ENCODE results near the gene ABCA2. TPM values are rescaled to one million over a fixed set of nuclear protein-coding genes. Genes with fewer than 3 reads are reported as not detected.
A peak's percentile ranks its signal among the peaks of the same experiment; 100 is the strongest.

ABCA2 gene, protein sequence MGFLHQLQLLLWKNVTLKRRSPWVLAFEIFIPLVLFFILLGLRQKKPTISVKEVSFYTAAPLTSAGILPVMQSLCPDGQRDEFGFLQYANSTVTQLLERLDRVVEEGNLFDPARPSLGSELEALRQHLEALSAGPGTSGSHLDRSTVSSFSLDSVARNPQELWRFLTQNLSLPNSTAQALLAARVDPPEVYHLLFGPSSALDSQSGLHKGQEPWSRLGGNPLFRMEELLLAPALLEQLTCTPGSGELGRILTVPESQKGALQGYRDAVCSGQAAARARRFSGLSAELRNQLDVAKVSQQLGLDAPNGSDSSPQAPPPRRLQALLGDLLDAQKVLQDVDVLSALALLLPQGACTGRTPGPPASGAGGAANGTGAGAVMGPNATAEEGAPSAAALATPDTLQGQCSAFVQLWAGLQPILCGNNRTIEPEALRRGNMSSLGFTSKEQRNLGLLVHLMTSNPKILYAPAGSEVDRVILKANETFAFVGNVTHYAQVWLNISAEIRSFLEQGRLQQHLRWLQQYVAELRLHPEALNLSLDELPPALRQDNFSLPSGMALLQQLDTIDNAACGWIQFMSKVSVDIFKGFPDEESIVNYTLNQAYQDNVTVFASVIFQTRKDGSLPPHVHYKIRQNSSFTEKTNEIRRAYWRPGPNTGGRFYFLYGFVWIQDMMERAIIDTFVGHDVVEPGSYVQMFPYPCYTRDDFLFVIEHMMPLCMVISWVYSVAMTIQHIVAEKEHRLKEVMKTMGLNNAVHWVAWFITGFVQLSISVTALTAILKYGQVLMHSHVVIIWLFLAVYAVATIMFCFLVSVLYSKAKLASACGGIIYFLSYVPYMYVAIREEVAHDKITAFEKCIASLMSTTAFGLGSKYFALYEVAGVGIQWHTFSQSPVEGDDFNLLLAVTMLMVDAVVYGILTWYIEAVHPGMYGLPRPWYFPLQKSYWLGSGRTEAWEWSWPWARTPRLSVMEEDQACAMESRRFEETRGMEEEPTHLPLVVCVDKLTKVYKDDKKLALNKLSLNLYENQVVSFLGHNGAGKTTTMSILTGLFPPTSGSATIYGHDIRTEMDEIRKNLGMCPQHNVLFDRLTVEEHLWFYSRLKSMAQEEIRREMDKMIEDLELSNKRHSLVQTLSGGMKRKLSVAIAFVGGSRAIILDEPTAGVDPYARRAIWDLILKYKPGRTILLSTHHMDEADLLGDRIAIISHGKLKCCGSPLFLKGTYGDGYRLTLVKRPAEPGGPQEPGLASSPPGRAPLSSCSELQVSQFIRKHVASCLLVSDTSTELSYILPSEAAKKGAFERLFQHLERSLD (N-terminal part only)
- total RNA-seq (2014; rRNA removed; shearing (Covaris generic)) (14.2 and 16.0 TPM in 2 replicates), polyA plus RNA-seq (2016; fragmentation: Nextera tagmentation; extraction: Ambion mirVana) (5.6 and 7.0 TPM in 2 replicates)
- long read RNA-seq, partial matches to known transcripts: 0 of 1 reads
- long read RNA-seq, other reads (novel, unspliced or antisense): 1 of 1 reads

DNA sequence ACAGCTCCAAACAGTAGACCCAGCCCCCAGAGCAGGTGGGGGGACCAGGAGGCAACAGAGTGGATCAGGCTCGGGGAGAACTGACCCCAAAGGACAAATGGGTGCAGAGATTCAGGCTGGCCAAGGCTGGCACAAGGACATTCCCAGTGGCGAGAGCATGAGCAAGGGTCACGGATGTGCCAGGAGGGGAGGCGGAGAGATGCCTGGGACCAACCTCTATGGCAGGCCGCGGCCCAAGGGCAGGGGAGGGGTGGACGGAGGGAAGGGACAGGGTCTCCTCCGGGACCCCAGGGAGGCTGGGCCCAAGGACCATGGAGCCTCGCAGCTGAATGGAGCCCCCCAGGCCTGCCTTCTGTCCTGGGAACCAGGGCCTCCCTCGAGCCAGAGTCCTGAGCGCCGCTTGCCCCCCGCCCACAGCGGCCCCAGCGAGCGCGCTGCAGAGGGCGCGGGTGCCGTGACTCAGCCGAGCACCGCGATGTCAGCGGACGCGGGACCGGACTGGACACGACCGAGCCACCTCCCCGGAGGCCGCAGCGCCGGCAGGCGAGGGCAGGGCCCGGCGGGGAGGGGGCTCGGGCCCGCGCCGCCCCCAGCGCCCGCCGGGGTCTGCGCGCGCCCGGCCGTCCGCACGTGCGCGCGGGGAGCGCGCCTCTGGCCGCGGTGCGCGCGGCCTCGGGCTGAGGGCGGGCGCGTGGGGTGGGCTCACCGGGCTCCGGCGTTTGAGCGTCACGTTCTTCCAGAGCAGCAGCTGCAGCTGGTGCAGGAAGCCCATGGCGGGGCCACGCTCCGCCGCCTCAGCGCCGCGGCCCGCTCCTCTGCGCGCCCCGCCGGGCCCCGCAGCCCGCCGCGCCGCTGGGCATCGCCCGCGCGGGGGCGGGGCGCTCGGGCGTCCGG, at the start of gene ABCA2:
Gene ABCA2 (minus strand): TSS at position 869 of the 894 bp plus-strand sequence. CDS start 97 bp downstream, at position 772.
- Histone ChIP-seq H3K9me2 (ENCODE audit: insufficient read depth) (no peaks in the 10 kb centered on the region), H3F3A (replicated peaks; ENCODE audit: low read depth) (0 out of 2 replicates have a peak, but pooled peaks cover 3% of the 10 kb centered on the region), H3K4me3 (peak within 1 kb of the TSS; percentile 75), H3K4me1 (ENCODE audit: insufficient read depth) (0 out of 2 replicates have a peak, but pooled peaks cover 3% of the 10 kb centered on the region), H3K4me2 (peak within 1 kb of the TSS; percentile 86), H4K20me1 (replicated peaks; ENCODE audit: insufficient read depth) (no peaks in the 10 kb centered on the region), H2AFZ (peak within 1 kb of the TSS; percentile 90), H3K27ac (ENCODE audit: low read depth) (no peak within 1 kb of the TSS), H3K36me3 (ENCODE audit: insufficient read depth) (no peaks in the 10 kb centered on the region), H3K79me2 (replicated peaks; ENCODE audit: insufficient read depth) (no peaks in the 10 kb centered on the region), H3K27me3 (ENCODE audit: insufficient read depth) (peaks cover 21% of the 10 kb centered on the region)
- Mint-ChIP-seq H3K9me3 (no peaks in the 10 kb centered on the region), H3K4me1 (no peaks in the 10 kb centered on the region; the same call in 2 of the 3 replicates), H3K27me3 (ENCODE audit: insufficient read depth, low read depth, poor library complexity) (peaks cover 27% of the 10 kb centered on the region), H3K36me3 (ENCODE audit: low read depth) (no peaks in the 10 kb centered on the region), H3K4me3 (peak within 1 kb of the TSS; percentile 75), H3K27ac (no peak within 1 kb of the TSS)
- peak; percentile 48 for DNase-seq (ENCODE audit: low spot score)
- peak; percentile 1; the same call in 1 of the 3 replicates for ATAC-seq
- no peak for TF ChIP-seq POLR2AphosphoS5 (IDR thresholded peaks at IDR 0.05; ENCODE audit: low read depth)
- no peak for TF ChIP-seq ZNF462 (CRISPR knock-in tag; IDR thresholded peaks at IDR 0.05)
- TF ChIP-seq, protein P1, sequence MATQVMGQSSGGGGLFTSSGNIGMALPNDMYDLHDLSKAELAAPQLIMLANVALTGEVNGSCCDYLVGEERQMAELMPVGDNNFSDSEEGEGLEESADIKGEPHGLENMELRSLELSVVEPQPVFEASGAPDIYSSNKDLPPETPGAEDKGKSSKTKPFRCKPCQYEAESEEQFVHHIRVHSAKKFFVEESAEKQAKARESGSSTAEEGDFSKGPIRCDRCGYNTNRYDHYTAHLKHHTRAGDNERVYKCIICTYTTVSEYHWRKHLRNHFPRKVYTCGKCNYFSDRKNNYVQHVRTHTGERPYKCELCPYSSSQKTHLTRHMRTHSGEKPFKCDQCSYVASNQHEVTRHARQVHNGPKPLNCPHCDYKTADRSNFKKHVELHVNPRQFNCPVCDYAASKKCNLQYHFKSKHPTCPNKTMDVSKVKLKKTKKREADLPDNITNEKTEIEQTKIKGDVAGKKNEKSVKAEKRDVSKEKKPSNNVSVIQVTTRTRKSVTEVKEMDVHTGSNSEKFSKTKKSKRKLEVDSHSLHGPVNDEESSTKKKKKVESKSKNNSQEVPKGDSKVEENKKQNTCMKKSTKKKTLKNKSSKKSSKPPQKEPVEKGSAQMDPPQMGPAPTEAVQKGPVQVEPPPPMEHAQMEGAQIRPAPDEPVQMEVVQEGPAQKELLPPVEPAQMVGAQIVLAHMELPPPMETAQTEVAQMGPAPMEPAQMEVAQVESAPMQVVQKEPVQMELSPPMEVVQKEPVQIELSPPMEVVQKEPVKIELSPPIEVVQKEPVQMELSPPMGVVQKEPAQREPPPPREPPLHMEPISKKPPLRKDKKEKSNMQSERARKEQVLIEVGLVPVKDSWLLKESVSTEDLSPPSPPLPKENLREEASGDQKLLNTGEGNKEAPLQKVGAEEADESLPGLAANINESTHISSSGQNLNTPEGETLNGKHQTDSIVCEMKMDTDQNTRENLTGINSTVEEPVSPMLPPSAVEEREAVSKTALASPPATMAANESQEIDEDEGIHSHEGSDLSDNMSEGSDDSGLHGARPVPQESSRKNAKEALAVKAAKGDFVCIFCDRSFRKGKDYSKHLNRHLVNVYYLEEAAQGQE (IDR thresholded peaks at IDR 0.05; ENCODE audit: unreplicated experiment): no peak
- TF ChIP-seq, protein P2, sequence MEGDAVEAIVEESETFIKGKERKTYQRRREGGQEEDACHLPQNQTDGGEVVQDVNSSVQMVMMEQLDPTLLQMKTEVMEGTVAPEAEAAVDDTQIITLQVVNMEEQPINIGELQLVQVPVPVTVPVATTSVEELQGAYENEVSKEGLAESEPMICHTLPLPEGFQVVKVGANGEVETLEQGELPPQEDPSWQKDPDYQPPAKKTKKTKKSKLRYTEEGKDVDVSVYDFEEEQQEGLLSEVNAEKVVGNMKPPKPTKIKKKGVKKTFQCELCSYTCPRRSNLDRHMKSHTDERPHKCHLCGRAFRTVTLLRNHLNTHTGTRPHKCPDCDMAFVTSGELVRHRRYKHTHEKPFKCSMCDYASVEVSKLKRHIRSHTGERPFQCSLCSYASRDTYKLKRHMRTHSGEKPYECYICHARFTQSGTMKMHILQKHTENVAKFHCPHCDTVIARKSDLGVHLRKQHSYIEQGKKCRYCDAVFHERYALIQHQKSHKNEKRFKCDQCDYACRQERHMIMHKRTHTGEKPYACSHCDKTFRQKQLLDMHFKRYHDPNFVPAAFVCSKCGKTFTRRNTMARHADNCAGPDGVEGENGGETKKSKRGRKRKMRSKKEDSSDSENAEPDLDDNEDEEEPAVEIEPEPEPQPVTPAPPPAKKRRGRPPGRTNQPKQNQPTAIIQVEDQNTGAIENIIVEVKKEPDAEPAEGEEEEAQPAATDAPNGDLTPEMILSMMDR (conservative IDR thresholded peaks at IDR 0.05; ENCODE audit: low read depth in 2 of 2): no peak
- no peak for TF ChIP-seq EZH2phosphoT487 (IDR thresholded peaks at IDR 0.05; ENCODE audit: unreplicated experiment)
- TF ChIP-seq NANOG (IDR thresholded peaks at IDR 0.05; ENCODE audit: borderline replicate concordance): no peak
- no peak for TF ChIP-seq EZH2 (IDR thresholded peaks at IDR 0.05; ENCODE audit: low read depth, unreplicated experiment)
